HG03575 (cell line): ENCODE data around the gene SLC1A2.

Experiments
- ATAC-seq: cut with Tn5 transposase; IDR thresholded peaks from one replicate; pipeline ENCODE4 v1.9.1; 2021; ENCODE audit not compliant: unreplicated experiment, insufficient number of reproducible peaks, low FRiP score; ENCODE audit errors: extremely low read depth

SLC1A2 gene

GRCh38 chr11:35383953-35384352 is 35.4 kb downstream of the SLC1A2 start:
- no peak for ATAC-seq

GRCh38 chr11:35381709-35382322 is 37.5 kb downstream of the SLC1A2 start:
- no peak for ATAC-seq

DNA sequence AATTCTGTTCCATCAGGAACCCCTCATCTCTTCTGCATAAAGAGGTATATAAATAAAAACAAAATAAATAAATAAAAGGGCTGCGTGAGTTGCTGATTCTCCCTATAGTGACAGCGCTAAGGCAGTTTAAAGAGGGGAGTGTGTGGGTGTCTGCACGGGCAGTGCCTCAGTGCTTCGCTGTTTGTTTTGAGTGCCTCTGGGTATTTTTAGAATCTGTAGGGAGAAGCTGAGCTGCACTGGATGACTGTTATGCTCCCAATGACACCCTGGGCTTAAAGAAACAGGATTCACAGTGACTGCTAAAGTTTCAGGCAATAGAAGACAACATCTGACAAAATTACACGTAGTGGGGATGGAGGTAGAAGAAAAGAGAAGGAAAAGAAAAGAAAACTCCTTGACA is 38.8 kb downstream of the SLC1A2 start:
- no peak for ATAC-seq

DNA sequence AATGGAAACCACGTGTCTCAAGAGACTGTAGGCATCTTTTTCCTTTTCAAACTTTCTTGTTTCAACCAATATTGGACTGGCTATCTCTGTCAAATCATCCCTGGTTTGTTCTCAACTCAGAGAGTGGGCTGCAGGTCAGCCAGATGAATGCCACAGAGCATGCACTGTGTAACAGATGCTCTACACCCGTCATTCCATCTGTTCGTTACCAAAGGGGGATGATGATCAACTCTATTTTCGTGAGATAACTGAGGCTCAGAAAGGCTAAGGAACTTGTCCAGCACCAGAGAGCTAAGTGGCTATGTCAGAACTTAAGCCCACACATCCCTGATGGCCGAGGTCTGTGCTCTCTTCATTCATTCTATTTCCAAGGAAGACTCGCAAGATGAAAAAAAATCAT is 42.1 kb downstream of the SLC1A2 start:
- no peak for ATAC-seq

- no peak for ATAC-seq
These were observed 42.7 kb downstream of the SLC1A2 start for GRCh38 chr11:35376613-35377012.

DNA sequence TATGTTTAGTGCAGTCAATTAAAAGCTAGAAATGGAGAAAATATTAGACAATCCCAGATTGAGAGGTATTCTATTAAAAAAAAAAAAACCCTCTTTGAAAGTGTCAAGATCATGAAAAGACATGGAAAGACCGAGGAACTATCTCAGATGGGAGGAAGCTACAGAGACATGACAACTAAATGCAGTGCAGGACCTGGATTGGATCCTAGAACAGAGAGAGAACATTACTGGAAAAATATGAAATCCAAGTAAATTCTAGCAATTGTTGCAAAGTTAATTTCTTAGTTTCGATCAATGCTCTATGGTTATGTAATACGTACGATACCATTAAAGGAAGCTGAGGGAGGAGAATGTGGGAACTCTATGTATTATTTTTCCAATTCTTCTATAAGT is 43.2 kb downstream of the SLC1A2 start:
- ATAC-seq: no peak

DNA sequence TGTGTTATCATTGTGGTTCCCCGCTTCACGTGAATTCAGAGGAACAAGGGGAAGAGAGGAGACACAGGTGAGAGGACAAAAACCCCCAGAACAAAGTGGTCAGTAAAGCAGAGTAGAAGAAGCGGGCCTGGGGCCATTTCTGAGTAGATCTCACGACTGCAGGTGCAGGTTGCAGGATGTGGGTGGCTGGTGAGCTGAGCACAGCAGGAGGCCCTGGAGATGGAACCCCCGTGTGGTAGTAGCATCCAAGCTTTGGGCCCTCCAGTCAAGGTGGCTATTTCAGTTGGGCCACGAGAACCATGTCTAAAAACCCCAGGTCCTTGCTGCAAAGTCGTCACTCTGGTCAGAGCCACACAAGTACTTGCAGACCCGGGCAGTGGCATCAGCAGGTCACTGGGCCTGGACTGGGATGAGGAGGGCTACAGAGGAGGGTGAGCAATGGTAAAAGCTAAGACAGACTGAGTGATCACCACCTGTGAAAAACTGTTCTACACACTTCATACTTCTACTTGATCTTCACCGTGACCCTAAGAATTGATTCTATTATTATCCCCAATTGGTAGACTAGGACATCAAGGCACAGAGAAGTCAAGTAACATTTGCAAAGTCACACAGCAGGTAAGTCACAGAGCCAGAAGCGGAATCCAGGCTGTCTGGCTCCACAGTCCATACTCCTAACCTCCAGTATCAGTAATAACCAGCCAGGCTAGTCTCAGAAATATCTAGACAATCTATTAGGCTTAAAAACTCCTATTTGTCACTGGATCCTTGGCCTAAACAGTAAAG is 43.8 kb downstream of the SLC1A2 start:
- ATAC-seq: no peak

- ATAC-seq: no peak
These were observed 45.9 kb downstream of the SLC1A2 start for GRCh38 chr11:35373284-35373933.

DNA sequence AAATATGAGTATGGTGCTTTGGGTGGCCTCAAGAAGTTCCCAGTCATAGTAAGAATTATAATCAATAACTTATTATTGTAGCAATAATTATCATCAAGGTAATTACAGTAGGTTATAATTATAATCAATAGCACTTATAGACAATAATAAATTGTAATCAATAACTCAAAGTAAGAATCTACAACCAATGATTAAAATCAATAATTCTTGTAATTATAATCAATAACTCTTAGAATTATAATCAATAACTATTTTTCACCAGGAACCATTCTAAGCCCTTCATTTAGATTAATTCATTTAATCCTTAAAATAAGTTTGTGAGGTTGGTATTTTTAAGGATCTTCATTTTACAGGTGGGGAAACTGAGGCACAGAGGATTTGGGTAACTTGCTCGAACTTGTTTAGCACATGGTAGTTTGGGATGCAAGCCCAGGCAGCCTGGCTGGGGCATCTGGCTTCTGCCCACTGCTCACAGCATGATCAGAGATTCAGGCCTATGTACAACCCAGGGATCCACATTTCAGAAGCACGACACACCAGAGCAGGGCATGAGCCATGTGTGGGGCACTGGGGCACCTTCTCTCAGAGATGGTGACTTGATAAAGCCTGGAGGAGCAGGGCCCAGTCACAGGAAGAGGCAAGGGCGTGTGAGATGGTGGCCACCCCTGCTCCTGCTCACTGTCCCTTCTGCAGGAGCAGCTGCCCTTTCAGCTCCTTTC is 46.6 kb downstream of the SLC1A2 start:
- ATAC-seq: no peak

DNA sequence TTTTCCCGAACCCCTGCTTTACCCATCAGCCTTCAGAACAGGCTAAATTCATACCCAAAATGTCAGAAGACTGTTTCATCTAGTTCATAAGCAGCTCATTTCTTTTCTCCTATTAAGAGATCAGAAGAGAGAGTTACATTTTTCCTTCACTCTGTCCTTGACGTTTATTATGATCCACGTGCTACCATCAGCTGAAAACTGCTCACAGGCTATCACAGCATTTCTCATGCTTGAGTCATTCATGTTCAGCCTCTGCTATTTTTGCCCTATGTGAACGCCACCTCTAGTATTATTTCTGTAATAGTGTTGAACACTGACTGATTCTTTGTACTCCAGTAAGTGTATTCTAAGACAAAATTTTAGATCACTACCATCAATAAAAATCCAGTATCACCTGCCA is 51.9 kb downstream of the SLC1A2 start:
- no peak for ATAC-seq

DNA sequence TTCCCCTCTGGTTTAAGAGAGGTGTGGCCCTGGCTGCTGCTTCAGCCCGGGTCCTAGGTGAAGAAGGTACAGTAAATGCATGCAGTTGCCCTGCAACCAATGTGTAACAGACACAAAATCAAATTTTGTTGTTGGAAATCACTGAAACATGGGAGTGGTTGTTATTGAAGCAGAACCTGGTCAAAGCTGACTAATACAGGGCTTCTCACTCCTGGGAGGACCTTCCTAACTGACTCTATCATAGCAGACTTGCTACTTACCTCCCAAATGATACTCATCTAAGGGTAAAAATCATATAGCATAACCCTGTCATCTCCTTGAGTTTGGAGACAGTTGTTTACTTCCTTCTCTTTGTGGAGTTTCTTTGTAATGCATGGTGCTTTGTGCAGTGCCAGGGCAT is 52.6 kb downstream of the SLC1A2 start:
- ATAC-seq: no peak

GRCh38 chr11:35365961-35366360 is 53.4 kb downstream of the SLC1A2 start:
- ATAC-seq: no peak

DNA sequence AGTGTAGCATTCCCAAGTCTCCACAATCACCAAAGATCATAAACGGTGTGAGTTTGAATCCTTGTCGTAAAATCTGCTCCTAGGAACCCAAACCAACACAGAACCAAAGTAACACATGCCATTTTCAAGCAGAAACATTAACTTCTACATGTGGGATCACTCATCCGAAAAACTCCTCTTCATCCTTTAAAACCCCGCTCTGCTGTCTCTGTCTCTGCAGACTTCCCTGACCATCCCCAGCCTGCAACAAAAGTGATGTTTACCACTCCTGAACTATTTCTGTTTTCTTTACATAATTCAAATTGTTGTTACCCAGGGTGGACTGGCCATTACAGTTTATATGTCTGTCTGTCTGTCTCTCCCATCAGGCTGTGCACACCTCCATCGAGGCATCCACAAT is 54.0 kb downstream of the SLC1A2 start:
- no peak for ATAC-seq

DNA sequence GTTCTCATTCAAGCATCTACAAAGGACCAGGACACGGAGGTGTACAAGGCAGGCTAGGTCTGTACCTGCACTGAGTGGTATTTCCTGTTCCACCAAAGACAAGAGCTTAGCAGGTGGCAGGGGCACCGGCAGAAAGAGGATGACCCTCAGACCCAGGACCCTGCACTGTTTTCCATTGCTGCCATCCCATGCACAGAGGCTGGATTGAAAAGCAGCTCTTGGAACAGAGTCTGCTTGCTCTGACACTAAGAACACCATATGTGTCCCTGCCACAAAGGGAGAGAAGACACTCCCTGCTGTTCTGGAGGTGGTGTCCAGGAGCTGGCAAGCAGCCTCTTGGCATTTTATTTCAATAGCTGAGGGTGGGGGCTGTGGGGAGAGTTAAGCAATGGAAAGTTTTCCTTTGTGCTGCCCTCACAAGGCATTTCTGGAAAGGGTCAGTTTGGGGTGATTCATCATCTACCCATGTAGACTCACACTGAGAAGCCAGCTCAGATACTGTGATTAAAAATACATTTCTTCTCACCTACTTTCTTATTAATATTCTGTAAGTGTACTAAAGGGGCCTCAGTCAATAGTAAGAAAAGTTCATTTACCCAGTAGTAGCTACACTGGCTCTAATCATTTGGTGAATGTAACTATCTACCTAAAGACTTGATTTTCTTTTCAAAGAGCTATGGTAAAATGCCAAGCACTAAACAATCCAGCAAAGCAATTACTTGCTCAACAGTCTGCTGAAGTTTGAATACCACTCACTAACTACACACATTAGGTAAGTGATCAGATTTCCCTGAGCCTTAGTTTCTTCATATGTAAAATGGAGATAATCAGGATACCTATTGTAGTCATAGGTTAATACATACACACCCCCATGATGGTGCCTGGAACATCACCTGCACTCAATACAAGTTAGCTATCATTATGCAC is 55.2 kb downstream of the SLC1A2 start:
- no peak for ATAC-seq

GRCh38 chr11:35363246-35363801 is 56.0 kb downstream of the SLC1A2 start:
- ATAC-seq: no peak

DNA sequence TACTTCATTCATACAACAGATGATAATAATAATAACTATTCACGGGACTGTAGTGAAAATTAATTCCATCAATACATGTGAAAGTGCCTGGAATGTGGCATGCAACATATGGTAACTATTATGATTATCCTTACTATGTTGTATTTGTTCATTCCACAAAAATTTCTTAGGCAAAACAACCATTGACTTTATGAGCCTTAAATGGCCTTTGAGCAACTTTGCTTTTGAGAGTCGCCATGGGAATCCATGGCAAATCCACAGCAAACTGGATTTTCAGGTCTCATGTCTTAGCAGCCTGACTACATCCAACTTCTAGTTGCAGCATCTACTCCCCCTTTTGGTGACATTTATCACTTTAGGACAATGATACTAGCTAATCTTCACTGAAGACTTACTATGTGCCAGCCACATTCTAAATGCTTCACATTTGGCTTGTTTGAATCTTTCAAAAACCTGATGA is 56.8 kb downstream of the SLC1A2 start:
- ATAC-seq: no peak

DNA sequence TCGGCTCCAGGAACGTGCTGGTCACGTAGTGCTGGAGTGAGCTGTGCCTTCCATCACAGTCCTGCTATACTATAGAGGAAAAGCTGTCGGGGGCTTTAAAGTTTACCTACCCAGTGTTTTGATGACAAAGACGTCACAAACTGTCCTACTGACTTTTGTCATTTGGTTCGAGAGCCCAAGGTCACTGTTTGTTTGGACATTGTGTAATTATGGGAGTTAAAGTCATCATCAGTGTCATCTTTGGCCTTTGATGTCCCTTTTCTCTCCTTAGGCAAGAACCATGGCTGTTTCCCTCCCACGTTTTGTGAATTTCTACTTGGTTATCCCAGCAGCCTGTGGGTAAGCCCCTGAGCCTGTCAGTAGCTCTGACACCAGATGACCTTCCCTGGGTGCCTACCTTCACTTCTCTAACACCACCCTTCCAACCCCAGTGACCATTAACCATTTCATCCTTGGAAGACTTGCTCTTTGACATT is 59.3 kb downstream of the SLC1A2 start:
- ATAC-seq: no peak

DNA sequence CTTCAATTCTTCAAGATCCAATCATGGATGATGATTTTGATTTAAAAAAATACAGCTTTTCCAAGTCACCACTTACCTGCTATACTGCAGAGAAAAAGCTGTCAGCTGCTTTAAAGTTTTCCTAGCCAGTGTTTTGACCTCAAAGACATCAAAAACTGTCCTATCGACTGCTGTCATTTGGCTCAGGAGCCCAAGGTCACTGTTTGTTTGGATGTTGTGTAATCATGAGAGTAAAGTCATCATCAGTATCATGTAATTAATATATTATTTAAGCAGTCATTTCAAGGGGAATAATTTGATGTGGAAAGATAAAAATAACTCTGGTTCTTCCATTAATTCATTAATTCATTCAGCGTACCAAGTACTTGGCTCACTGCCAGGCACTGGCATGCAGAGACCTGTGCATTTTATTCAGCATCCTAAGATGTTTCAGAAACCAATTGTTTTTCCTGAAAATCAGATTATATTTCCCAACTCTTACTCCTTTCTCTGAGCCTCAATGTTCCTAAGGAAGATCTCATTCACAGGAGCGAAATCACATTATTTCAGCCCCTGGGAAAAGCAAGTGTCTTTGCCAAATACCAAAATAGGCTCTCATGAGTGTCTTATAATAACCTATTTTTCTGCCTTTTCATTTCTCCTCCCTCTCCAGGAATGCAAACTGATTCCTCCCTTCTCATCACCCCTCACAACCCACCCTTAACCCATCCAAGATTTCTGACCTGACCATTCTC is 59.9 kb downstream of the SLC1A2 start:
- no peak for ATAC-seq
